Heart right ventricle (tissue), 16 donors: ENCODE data around the gene PSEN2. TPM values are rescaled to one million over a fixed set of nuclear protein-coding genes. Genes with fewer than 3 reads are reported as not detected.

Experiments
- ATAC-seq, 8 donors: fragments of 200-7000 bp; cut with Tn5 transposase; one replicate each; pipeline ENCODE4 v1.9.1; 2020; ENCODE audit warnings: mild to moderate bottlenecking in 8 of 8, moderate library complexity in 8 of 8, moderate number of reproducible peaks in 1 of 8
- DNase-seq, 2 donors: peaks; one replicate each; pipeline ENCODE4 v3.0.0-alpha.2; 2020
- H3K27ac ChIP-seq, 10 donors: fragments of 200-600 bp; sonication (generic) in 2 of 10; one replicate each; pipeline versions ENCODE4 v1.5.0 to v1.8.0; 2020 to 2022; ENCODE audit warnings: mild to moderate bottlenecking in 3 of 10
- H3K27me3 ChIP-seq, 7 donors: fragments of 200-600 bp; one replicate each; pipeline ENCODE4 v1.8.0; 2021 to 2022; ENCODE audit warnings: mild to moderate bottlenecking in 2 of 7
- H3K36me3 ChIP-seq, 9 donors: fragments of 200-600 bp; sonication (generic) in 1 of 9; one replicate each; pipeline versions ENCODE4 v1.5.0 to v1.8.0; 2020 to 2022; ENCODE audit warnings: mild to moderate bottlenecking in 2 of 9
- H3K4me1 ChIP-seq, 9 donors: fragments of 200-600 bp; sonication (generic) in 1 of 9; one replicate each; pipeline versions ENCODE4 v1.5.0 to v1.8.0; 2020 to 2022; ENCODE audit warnings: mild to moderate bottlenecking in 4 of 9
- H3K4me3 ChIP-seq, 10 donors: fragments of 200-600 bp; sonication (generic) in 2 of 10; one replicate each; pipeline versions ENCODE4 v1.5.0 to v1.8.0; 2020 to 2022; ENCODE audit warnings: mild to moderate bottlenecking in 7 of 10, moderate library complexity in 2 of 10
- H3K9me3 ChIP-seq, 11 donors: fragments of 200-600 bp in 10 of 11; sonication (generic) in 2 of 11; one replicate each; pipeline versions ENCODE4 v1.5.0 to v1.8.0; 2013 to 2022; ENCODE audit warnings: mild to moderate bottlenecking in 2 of 11, control low read depth in 1 of 11, moderate library complexity in 1 of 11
- CTCF ChIP-seq, 9 donors: fragments of 200-600 bp; sonication (generic) in 2 of 9; IDR thresholded peaks; one replicate each; pipeline versions ENCODE4 v1.5.0 to v1.8.0; 2021 to 2022; ENCODE audit warnings: antibody characterized with exemption in 9 of 9, mild to moderate bottlenecking in 5 of 9, moderate library complexity in 1 of 9
- WGBS, 2 donors: extraction: QIAGEN DNeasy Blood & Tissue Kit; methylation state at CpG; one replicate each; pipeline ENCODE4 v1.1.7; 2013; ENCODE audit warnings: inconsistent platforms in 1 of 2; 5-methylcytosine and 5-hydroxymethylcytosine counted together
- intact Hi-C, 10 donors: fragments of 100-400 bp; cut with DNase I; formaldehyde crosslinking; loops; one replicate each; pipeline versions ENCODE4 v1.11.1 to v1.14.2; 2022
- polyA plus RNA-seq, 2 donors: library from polyadenylated mRNA; stranded (reverse); fragments of 200-250 nt; gene quantifications; one replicate each; pipeline ENCODE4 v1.2.3, GENCODE V29; 2013
- total RNA-seq, 10 donors: library from RNA; stranded (reverse); fragmentation: NEBNext Ultra II Directional in 3 of 10; extraction: Animal tissue kit (Norgen Biotek cat#: 25700) in 3 of 10; gene quantifications; one replicate each; pipeline versions ENCODE4 v1.2.1 to v1.2.4, GENCODE V29; 2021 to 2023
- donor health status: Arrhythmogenic right ventricular cardiomyopathy.
- donor health status: ischemic (EF 13 %, LVEDD 7.1; RV severe dilation, severe dysfunction).
- donor health status: healthy with polysubstance abuse.
- donor health status: DM: no; HTN: yes; CAD: no.
- donor health status: DM: no; HTN: no; CAD: no.
- donor health status: ischemic (EF 25% LVEDD 6.9; RV normal size, moderate dysfunction).
- donor health status: ischemic (EF 25% LVEDD 5.7; RV mildly dilated, moderate dysfunction).
- donor health status: healthy.
- donor health status: DM: yes; HTN: yes; CAD: no.
- donor health status: Ischemic cardiomyopathy.
- donor health status: ischemic (EF 35%, LVEDD 5.7; RV mildly dilated, moderate dysfunction).
- donor health status: nonischemic (EF 11% LVEDD 7.7; RV severe dilation, severe dysfunction).
- donor health status: DM: yes; HTN: yes; CAD: no.
- donor health status: PGD.
- donor health status: ischemic (EF 29% LVEDD 5.4; RV normal size, mild dysfunction).
- donor health status: nonischemic (EF 23%, LVEDD 6.1; RV moderate dilation, normal function).

The PSEN2 gene
- total and polyA plus RNA-seq, 12 donors = 12.9 to 25.8 (median 19.2) TPM

GRCh38 chr1:226882187-226882586 lies 11.8 kb downstream of the PSEN2 start:
- Histone ChIP-seq H3K4me1 (peaks cover 11 to 54% (median 50%) of the 10 kb centered on the region in 9 donors), H3K4me3 (peak overlapping the region in 6 of 10 donors; percentile 10 to 39 (median 24)), H3K27me3 (no peaks in the 10 kb centered on the region), H3K9me3 (no peaks in the 10 kb centered on the region), H3K27ac (peak overlapping the region in 9 of 10 donors; percentile 26 to 85 (median 56)), H3K36me3 (peaks cover 0 to 62% (median 6%) of the 10 kb centered on the region in 9 donors)
- ATAC-seq (peak in 2 of 8 donors; percentile 3 to 19), DNase-seq (no peak)
- no peak for TF ChIP-seq CTCF (IDR thresholded peaks at IDR 0.05)
- 55 to 73% methylated on average over 5 of the region's 5 CpGs for WGBS, 2 donors
- intact Hi-C loops = no loop called here

DNA sequence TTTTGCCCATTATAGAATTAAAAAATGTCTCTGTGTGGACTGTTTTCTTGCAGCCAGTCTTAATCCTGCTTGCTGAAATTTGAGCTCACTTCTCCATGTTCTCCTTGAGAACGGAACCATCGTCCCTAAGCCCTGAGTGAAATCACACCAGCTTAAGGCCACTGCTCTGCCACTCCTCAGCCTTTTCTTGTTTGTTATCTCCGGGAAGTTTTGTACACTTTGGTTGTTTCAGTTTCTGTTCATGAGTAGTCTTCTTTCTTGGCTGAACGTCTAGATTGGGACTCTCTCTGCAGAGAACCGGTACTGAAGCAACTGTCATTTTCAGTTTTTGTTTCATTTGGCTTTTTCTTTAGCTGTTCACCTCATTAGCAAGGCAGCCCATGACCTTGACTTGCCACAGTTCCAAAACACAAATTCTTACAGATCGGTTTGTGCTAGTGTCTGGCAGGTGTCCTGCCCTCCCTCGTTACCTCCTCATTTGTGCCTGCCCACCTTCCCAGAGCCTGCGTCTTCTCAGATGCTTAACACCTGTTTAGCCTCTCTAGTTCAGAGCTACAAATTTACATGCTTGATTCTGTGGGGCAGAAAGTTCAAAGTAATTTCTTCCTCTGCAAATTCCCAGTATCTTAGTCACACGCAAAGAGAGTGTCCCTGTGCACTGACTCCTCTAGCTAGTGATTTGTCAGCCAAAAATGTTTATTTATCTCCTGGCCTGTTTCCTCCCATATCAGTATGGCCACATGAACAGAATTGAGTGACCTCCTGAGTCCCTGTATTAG lies 12.4 kb downstream of the PSEN2 start:
- peak in 7 of 8 donors; percentile 23 to 69 (median 58) for ATAC-seq
- DNase-seq = no peak
- TF ChIP-seq CTCF (IDR thresholded peaks at IDR 0.05) = no peak
- no peaks in the 10 kb centered on the region for H3K27me3 ChIP-seq
- H3K36me3 ChIP-seq = peaks cover 0 to 57% (median 6%) of the 10 kb centered on the region in 9 donors
- intact Hi-C loops = no loop called here
- peaks cover 11 to 57% (median 51%) of the 10 kb centered on the region in 9 donors for H3K4me1 ChIP-seq
- H3K27ac ChIP-seq = peak overlapping the region in 9 of 10 donors; percentile 26 to 85 (median 56)
- H3K4me3 ChIP-seq = peak overlapping the region in 7 of 10 donors; percentile 10 to 39 (median 23)
- WGBS, 2 donors = 33 to 53% methylated on average over 9 of the region's 9 CpGs
- H3K9me3 ChIP-seq = no peaks in the 10 kb centered on the region

- intact Hi-C loops = no loop called here
- peak overlapping the region in 2 of 10 donors; percentile 38 to 56 for H3K27ac ChIP-seq
- peaks cover 11 to 57% (median 51%) of the 10 kb centered on the region in 9 donors for H3K4me1 ChIP-seq
- H3K9me3 ChIP-seq = no peaks in the 10 kb centered on the region
- 93 to 94% methylated on average over 16 of the region's 16 CpGs for WGBS, 2 donors
- H3K4me3 ChIP-seq = no peak overlapping the region
- DNase-seq (no peak), ATAC-seq (no peak)
- H3K27me3 ChIP-seq = no peaks in the 10 kb centered on the region
- peaks cover 0 to 57% (median 6%) of the 10 kb centered on the region in 9 donors for H3K36me3 ChIP-seq
- no peak for TF ChIP-seq CTCF (IDR thresholded peaks at IDR 0.05)
These were observed 13.2 kb downstream of the PSEN2 start for GRCh38 chr1:226883630-226884029.

DNA sequence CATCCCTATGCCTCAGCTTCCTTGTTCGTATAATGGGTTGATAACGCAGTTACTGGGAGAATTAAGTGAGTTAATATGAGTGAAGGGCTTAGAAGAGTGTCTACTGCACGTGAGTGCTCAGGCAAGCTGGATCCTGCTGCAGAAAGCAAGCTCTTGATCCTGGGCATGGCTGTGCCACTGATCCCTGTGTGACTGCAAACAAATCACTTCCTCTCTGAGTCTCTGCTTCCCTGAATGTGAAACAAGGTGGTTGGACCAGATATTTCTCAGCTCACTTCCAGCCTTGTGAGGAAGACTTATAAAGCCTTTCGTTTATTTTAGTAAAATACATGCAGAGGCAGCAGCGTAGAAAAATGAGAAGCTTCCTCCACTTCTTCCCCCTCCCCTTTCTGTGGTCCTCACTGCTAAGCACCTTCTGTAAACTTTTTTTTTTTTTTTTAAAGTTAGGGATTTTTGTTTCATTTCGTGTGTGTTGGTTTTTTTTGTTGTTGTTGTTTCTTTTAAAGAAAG lies 13.8 kb downstream of the PSEN2 start:
- intact Hi-C loops = no loop called here
- DNase-seq = no peak
- Histone ChIP-seq H3K36me3 (peaks cover 0 to 60% (median 6%) of the 10 kb centered on the region in 9 donors), H3K9me3 (no peaks in the 10 kb centered on the region), H3K4me3 (no peak overlapping the region), H3K27me3 (no peaks in the 10 kb centered on the region), H3K27ac (no peak overlapping the region), H3K4me1 (peaks cover 11 to 57% (median 51%) of the 10 kb centered on the region in 9 donors)
- no peak for TF ChIP-seq CTCF (IDR thresholded peaks at IDR 0.05)
- 76 to 79% methylated on average over 6 of the region's 6 CpGs for WGBS, 2 donors
- ATAC-seq = no peak
